Ishikawa (cell line): ENCODE data around the gene GPER1.

Source experiments
- CEBPB ChIP-seq: IDR thresholded peaks from 2 replicates; pipeline ENCODE4 v1.6.1; 2012
- CREB1 ChIP-seq: IDR thresholded peaks from 2 replicates; pipeline ENCODE4 v1.6.1; 2012; ENCODE audit warnings: low read depth
- EGR1 ChIP-seq: IDR thresholded peaks from 2 replicates; pipeline ENCODE4 v1.6.1; 2012
- EP300 ChIP-seq: IDR thresholded peaks from 2 replicates; pipeline ENCODE4 v1.6.1; 2012; ENCODE audit warnings: borderline replicate concordance
- FOXM1 ChIP-seq: IDR thresholded peaks from 2 replicates; pipeline ENCODE4 v1.6.1; 2012; ENCODE audit warnings: low read depth, borderline replicate concordance
- MAX ChIP-seq: IDR thresholded peaks from 2 replicates; pipeline ENCODE4 v1.6.1; 2012
- NFIC ChIP-seq: IDR thresholded peaks from 2 replicates; pipeline ENCODE4 v1.6.1; 2012
- RAD21 ChIP-seq: IDR thresholded peaks from 2 replicates; pipeline ENCODE4 v1.6.1; 2012; ENCODE audit warnings: low read depth
- REST ChIP-seq: IDR thresholded peaks from 2 replicates; pipeline ENCODE4 v1.6.1; 2012; ENCODE audit warnings: low read depth, mild to moderate bottlenecking
- TAF1 ChIP-seq: IDR thresholded peaks from 2 replicates; pipeline ENCODE4 v1.6.1; 2012; ENCODE audit warnings: low read depth, mild to moderate bottlenecking
- TCF12 ChIP-seq: IDR thresholded peaks from 2 replicates; pipeline ENCODE4 v1.6.1; 2012; ENCODE audit warnings: low read depth
- TEAD4 ChIP-seq: IDR thresholded peaks from 2 replicates; pipeline ENCODE4 v1.6.1; 2012
- USF1 ChIP-seq: IDR thresholded peaks from 2 replicates; pipeline ENCODE4 v1.6.1; 2012
- YY1 ChIP-seq: IDR thresholded peaks from 2 replicates; pipeline ENCODE4 v1.6.1; 2012; ENCODE audit warnings: low read depth
- ZBTB7A ChIP-seq: IDR thresholded peaks from 2 replicates; pipeline ENCODE4 v1.6.1; 2012; ENCODE audit warnings: low read depth

The GPER1 gene

GRCh38 chr7:1087952-1088920, at the start of gene GPER1:
GPER1 (plus strand) TSS chr7:1088113; CDS start chr7:1091729, 3,616 bp downstream.
- peak; percentile 63 for TF ChIP-seq NFIC
- 0 out of 2 replicates have a peak, but pooled peaks have one; percentile 11 for TF ChIP-seq TCF12
- no peak for TF ChIP-seq CREB1
- TF ChIP-seq ZBTB7A = peak; percentile 46
- no peak for TF ChIP-seq REST
- 0 out of 2 replicates have a peak, but pooled peaks have one; percentile 29 for TF ChIP-seq TAF1

- TF ChIP-seq RAD21 (no peak), TAF1 (no peak), TEAD4 (no peak), EP300 (no peak), CEBPB (no peak), USF1 (no peak), ZBTB7A (no peak), MAX (no peak), CREB1 (no peak), TCF12 (no peak), REST (no peak), EGR1 (no peak), FOXM1 (no peak), YY1 (no peak), NFIC (no peak)
These were observed 47.1 kb upstream of the GPER1 start for GRCh38 chr7:1040790-1041189.

GRCh38 chr7:1041551-1042491, 46.1 kb upstream of the GPER1 start:
- TF ChIP-seq YY1 (no peak), TCF12 (no peak), USF1 (no peak)

GRCh38 chr7:1042492-1042833, 45.5 kb upstream of the GPER1 start:
- no peak for TF ChIP-seq RAD21
- no peak for TF ChIP-seq EGR1
- TF ChIP-seq ZBTB7A = no peak
- TF ChIP-seq MAX = no peak
- TF ChIP-seq USF1 = no peak
- TF ChIP-seq EP300 = no peak
- TF ChIP-seq YY1 = no peak
- no peak for TF ChIP-seq CREB1

- TF ChIP-seq TEAD4 (no peak), TCF12 (no peak), RAD21 (no peak), EGR1 (no peak), NFIC (no peak), TAF1 (no peak), CREB1 (no peak), ZBTB7A (no peak), USF1 (no peak), EP300 (no peak), REST (no peak), FOXM1 (no peak), MAX (no peak), YY1 (no peak)
These were observed 44.2 kb upstream of the GPER1 start for GRCh38 chr7:1043552-1044188.
